Measurements from ENCODE around the gene SUN1. TPM values are rescaled to one million over a fixed set of nuclear protein-coding genes. Genes with fewer than 3 reads are reported as not detected.
"Not testable (repeated sequence)": the region's sequence is repeated elsewhere in the genome, so short reads cannot be mapped to it uniquely, and the experiment has no call there.

The SUN1 gene
- total and polyA plus RNA-seq, 4 donors, result 24.8 to 162 (median 40.1) TPM

- Histone ChIP-seq H3K4me1 (ENCODE audit: control insufficient read depth in 4 of 4, insufficient read depth in 4 of 4, low read length in 3 of 4) (no peaks in the 10 kb centered on the region), H3K9ac (ENCODE audit: low read depth in 1 of 2, low read length in 2 of 2) (no peak overlapping the region), H3K27me3 (ENCODE audit: control insufficient read depth in 4 of 4, insufficient read depth in 4 of 4, low read length in 3 of 4) (no peaks in the 10 kb centered on the region), H3K36me3 (ENCODE audit: control insufficient read depth in 4 of 4, insufficient read depth in 3 of 4, low read depth in 1 of 4, low read length in 3 of 4) (peaks cover 8 to 48% (median 30%) of the 10 kb centered on the region in 4 donors), H3K27ac (ENCODE audit: low read depth in 1 of 2, low read length in 2 of 2) (no peak overlapping the region), H3K9me3 (ENCODE audit: control insufficient read depth in 4 of 4, low read length in 3 of 4) (no peaks in the 10 kb centered on the region), H3K4me3 (ENCODE audit: low read depth in 1 of 3, low read length in 3 of 3) (no peak overlapping the region)
- WGBS, result 96% methylated on average over 11 of the region's 11 CpGs
- TF ChIP-seq FOXA1 (IDR thresholded peaks at IDR 0.05) (no peak), RXRA (IDR thresholded peaks at IDR 0.05) (no peak), RAD21 (IDR thresholded peaks at IDR 0.05) (no peak), TAF1 (conservative IDR thresholded peaks at IDR 0.05) (no peak)
- no peak for DNase-seq (ENCODE audit: low spot score)
These were observed 13.5 kb downstream of the SUN1 start for GRCh38 chr7:845731-846130.

GRCh38 chr7:846958-847650 lies 14.8 kb downstream of the SUN1 start:
- H3K36me3 ChIP-seq (ENCODE audit: control insufficient read depth in 4 of 4, insufficient read depth in 3 of 4, low read depth in 1 of 4, low read length in 3 of 4), result peaks cover 9 to 55% (median 34%) of the 10 kb centered on the region in 4 donors
- H3K4me3 ChIP-seq (ENCODE audit: low read depth in 1 of 3, low read length in 3 of 3); H3K9ac ChIP-seq (ENCODE audit: low read depth in 1 of 2, low read length in 2 of 2); DNase-seq (ENCODE audit: low spot score); H3K9me3 ChIP-seq (ENCODE audit: control insufficient read depth in 4 of 4, low read length in 3 of 4); H3K4me1 ChIP-seq (ENCODE audit: control insufficient read depth in 4 of 4, insufficient read depth in 4 of 4, low read length in 3 of 4); H3K27me3 ChIP-seq (ENCODE audit: control insufficient read depth in 4 of 4, insufficient read depth in 4 of 4, low read length in 3 of 4); H3K27ac ChIP-seq (ENCODE audit: low read depth in 1 of 2, low read length in 2 of 2): not testable (repeated sequence)
- WGBS, result 97% methylated on average over 37 of the region's 37 CpGs

GRCh38 chr7:847728-848127 lies 15.5 kb downstream of the SUN1 start:
- not testable (repeated sequence) for H3K4me1 ChIP-seq (ENCODE audit: control insufficient read depth in 4 of 4, insufficient read depth in 4 of 4, low read length in 3 of 4); H3K9me3 ChIP-seq (ENCODE audit: control insufficient read depth in 4 of 4, low read length in 3 of 4); H3K9ac ChIP-seq (ENCODE audit: low read depth in 1 of 2, low read length in 2 of 2); DNase-seq (ENCODE audit: low spot score); H3K27me3 ChIP-seq (ENCODE audit: control insufficient read depth in 4 of 4, insufficient read depth in 4 of 4, low read length in 3 of 4); H3K27ac ChIP-seq (ENCODE audit: low read depth in 1 of 2, low read length in 2 of 2); H3K4me3 ChIP-seq (ENCODE audit: low read depth in 1 of 3, low read length in 3 of 3)
- H3K36me3 ChIP-seq (ENCODE audit: control insufficient read depth in 4 of 4, insufficient read depth in 3 of 4, low read depth in 1 of 4, low read length in 3 of 4), result peaks cover 8 to 55% (median 31%) of the 10 kb centered on the region in 4 donors
- 94% methylated on average over 20 of the region's 28 CpGs for WGBS

GRCh38 chr7:849145-849544 lies 16.9 kb downstream of the SUN1 start:
- H3K36me3 ChIP-seq (ENCODE audit: control insufficient read depth in 4 of 4, insufficient read depth in 3 of 4, low read depth in 1 of 4, low read length in 3 of 4), result peaks cover 12 to 55% (median 39%) of the 10 kb centered on the region in 4 donors
- no peaks in the 10 kb centered on the region for H3K9me3 ChIP-seq (ENCODE audit: control insufficient read depth in 4 of 4, low read length in 3 of 4)
- TF ChIP-seq EGR1 (IDR thresholded peaks at IDR 0.05; ENCODE audit: low read depth in 2 of 2) (no peak), ATF3 (IDR thresholded peaks at IDR 0.05) (no peak), MAX (IDR thresholded peaks at IDR 0.05) (no peak), GABPA (IDR thresholded peaks at IDR 0.05 in 1 of 2, conservative IDR thresholded peaks at IDR 0.05 in 1 of 2) (no peak), YY1 (IDR thresholded peaks at IDR 0.05) (no peak), RXRA (IDR thresholded peaks at IDR 0.05) (no peak), FOXA2 (IDR thresholded peaks at IDR 0.05) (no peak), FOXA1 (IDR thresholded peaks at IDR 0.05) (no peak)
- no peak for DNase-seq (ENCODE audit: low spot score)
- H3K9ac ChIP-seq (ENCODE audit: low read depth in 1 of 2, low read length in 2 of 2), result no peak overlapping the region
- H3K4me3 ChIP-seq (ENCODE audit: low read depth in 1 of 3, low read length in 3 of 3), result no peak overlapping the region
- H3K27me3 ChIP-seq (ENCODE audit: control insufficient read depth in 4 of 4, insufficient read depth in 4 of 4, low read length in 3 of 4), result no peaks in the 10 kb centered on the region
- no peaks in the 10 kb centered on the region for H3K4me1 ChIP-seq (ENCODE audit: control insufficient read depth in 4 of 4, insufficient read depth in 4 of 4, low read length in 3 of 4)
- no peak overlapping the region for H3K27ac ChIP-seq (ENCODE audit: low read depth in 1 of 2, low read length in 2 of 2)
- WGBS, result 90% methylated on average over 14 of the region's 14 CpGs
